Erythroblast (primary cell): Measurements from ENCODE around the gene PSMC1.

Source experiments
- GATA1 ChIP-seq: IDR thresholded peaks from 2 replicates; pipeline ENCODE4 v1.6.1; 2011; ENCODE audit warnings: low read depth, mild to moderate bottlenecking, control low read depth, low read length, moderate library complexity
- POLR2A ChIP-seq: IDR thresholded peaks from 2 replicates; pipeline ENCODE4 v1.6.1; 2011; ENCODE audit warnings: mild to moderate bottlenecking, low read length

GRCh38 chr14:90297876-90298629 is 41.7 kb downstream of the PSMC1 start:
- TF ChIP-seq POLR2A (no peak), GATA1 (no peak)
